HTERT RPE-1 (cell line): Measurements from ENCODE around the gene PDZD7.

ENCODE experiments used
- in situ Hi-C: fragments of 300-500 bp; cut with MboI; formaldehyde crosslinking; loops from 4 replicates; pipeline ENCODE4 v1.14.3; 2020; ENCODE audit warnings: low sequenced_read_pairs

The PDZD7 gene

DNA sequence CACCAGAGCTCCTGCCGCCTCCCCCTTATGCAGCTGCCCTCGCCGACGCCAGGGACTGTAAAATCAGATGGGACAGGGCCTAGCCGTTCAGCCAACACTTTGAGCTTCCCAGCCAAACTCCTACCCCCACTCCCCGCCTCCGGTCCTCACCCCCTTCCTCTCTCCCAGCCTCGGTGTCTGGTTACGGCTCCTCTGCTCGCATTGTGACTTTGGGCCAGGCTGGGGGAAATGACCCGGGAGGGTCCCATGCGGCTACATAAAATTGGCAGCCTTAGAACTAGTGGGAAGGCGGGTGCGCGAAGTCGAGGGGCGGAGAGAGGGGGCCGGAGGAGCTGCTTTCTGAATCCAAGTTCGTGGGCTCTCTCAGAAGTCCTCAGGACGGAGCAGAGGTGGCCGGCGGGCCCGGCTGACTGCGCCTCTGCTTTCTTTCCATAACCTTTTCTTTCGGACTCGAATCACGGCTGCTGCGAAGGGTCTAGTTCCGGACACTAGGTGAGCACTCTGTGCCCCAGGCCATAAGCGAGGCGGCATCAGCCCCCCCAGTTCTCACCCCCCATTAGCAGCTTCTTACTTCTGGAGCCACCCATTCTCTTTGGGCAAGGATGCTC is 30.8 kb upstream of the PDZD7 start, which contains the start of gene KAZALD1:
Gene KAZALD1 (plus strand): TSS at position 366 of the 608 bp plus-strand sequence. CDS start 604 bp downstream, outside the sequence.
- in situ Hi-C loops: no loop called here

DNA sequence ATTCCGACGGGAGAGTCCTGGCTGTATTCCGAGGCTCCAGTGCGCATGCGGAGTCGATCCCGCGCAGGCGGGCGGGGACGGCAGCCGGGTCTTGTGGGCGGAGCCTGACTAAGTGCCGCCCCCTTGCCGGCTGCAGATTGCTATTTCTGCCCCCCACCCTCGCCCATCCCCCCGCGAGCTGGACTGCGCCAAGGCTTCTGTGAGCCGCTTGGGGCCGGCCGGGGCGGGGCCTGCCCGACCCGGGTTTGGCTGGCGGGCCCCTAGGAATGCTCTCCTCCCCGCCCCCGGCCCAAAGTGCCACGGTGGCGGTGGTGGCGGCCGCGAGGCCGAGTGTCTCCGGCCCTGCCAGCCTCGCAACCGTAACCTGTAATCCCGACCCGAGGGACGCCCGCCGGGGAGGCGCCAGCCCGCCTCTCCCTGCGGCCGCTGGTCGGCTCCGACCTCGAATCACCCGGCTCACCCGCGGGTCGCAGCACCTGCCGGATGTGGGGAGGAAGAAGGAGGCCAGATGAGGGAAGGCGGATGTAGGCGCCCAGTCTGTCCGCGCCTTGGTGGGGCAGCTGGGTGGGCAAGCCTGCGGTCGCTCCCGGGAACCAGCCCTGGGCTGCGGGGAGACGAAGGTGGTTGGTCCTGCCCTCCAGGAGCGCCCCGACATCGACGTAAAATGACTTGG is 30.2 kb upstream of the PDZD7 start:
- in situ Hi-C loops: no loop called here

DNA sequence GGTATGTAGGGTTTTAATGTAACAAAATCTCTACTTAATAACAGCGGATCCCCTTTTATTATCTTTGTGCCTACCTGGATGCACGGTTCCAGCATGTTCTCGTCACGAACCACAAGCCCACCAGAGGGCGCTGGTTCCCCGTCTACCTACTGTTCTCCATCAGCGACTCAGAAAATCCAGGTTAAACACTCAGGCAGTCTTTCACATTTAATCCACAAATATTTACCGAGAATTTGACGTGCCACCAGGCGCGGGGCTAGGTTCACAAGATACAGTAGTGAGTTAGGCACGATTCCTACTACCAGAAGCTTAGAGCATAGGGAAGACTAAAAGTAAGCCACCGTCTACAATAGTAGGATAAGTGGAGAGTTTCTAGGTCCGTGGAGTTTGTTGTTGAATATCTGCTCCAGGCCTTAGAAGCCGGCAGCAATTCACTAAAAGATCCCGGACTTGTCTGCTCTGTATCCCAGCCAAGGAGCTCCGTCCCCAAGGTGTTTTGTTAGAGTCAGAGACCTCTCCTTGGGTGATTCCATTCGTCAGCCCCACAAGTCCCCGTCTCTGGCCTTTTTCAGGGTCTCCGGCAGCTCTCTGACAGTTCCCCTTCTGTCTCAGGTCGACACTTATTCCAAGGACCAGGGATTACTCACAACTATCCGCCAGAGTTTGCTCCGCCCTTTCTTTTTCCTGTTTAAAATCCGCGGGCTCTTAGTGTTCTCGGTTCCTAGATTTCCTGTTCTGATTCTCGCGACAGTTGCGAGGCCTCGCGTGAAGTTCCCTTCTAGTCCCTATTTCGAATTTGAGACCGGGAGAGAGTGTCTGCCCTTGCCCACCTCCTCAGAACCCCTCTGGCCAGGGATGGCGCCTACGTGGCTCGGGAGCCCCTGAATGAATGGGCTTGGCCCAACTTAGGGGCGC is 29.4 kb upstream of the PDZD7 start:
- in situ Hi-C loops: no loop called here

DNA sequence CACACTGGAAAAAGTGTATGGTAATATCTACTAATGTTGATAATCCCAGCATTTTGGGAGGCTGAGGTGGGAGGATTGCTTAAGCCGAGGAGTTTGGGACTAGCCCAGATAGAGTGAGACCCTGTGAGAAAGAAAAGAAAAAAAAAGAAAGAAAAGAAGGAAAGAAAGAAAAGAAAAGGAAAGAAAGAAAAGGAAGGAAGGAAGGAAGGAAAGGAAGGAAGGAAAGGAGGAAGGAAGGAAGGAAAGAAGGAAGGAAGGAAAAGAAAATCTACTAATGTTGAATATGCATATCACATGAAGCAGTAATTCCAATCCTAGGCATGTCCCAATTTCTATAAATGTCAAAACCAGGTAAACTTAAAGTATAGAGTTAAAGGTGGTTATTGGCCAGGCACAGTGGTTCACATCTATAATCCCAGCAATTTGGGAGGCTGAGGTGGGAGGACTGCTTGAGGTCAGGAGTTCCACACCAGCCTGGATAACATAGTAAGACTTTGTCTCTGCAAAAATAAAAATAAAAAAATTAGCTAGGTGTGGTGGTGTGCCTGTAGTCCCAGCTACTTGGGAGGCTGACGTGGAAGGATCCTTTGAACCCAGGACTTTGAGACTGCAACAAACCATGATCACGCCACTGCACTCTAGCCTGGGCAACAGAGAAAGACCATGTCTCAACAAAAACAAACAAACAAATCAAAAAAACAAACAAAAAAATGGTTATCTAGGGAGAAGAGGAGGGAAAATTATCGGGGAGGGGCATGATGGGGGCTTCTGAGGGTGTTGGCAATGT is 25.6 kb upstream of the PDZD7 start:
- in situ Hi-C loops: no loop called here

DNA sequence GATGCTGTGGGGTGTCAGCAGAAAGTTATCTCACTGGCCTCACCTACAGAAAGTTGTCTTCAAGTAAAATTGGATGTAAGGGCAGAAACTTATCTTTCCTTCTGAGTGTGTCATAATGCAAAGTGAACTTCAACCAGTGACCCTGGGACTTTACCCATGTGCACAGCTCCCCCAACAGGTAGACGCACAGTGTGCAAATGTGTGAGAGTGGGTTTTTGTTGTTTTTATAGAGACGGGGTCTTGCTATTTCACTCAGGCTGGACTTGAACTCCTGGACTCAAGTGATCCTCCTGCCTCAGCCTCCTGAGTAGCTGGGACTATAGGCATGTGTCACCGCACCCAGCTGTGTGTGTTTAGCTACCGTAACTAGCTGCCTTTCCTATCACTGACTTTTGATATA is 24.5 kb upstream of the PDZD7 start:
- in situ Hi-C loops: no loop called here

DNA sequence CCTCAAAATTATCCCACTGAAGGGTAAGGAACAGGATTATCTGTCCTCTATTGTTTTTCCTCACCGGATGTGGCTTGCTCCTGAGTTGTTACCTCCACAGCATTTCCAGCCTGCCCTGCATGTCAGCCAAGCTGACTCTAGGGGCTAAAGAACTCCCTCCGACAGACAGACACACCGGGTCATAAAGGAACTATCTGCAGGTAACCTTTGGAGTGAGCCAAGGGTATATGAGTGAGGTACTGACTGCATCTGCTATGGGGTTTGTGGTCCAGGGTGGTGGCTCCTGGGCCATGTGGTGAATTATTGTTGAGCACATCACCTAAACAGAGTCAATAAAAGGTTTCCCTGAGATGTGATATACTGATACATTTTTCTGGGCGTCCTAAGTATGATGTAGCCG is 23.9 kb upstream of the PDZD7 start:
- in situ Hi-C loops: no loop called here

DNA sequence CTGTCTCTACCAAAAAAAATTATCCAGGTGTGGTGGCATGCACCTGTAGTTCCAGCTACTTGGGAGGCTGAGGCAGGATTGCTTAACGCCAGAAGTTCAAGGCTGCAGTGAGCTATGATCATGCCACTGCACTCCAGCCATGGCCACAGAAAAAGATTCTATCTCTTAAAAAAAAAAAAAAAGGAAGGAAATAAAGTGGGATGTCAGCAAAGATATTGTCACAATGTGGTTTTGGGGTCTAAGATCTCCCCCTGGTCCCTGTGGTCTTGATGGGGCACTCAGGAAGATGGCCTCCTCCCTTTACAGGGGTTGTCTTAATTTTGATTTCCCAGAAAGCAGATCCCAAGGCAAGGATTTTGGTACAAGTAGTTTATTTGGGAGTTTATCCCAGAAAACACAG is 23.4 kb upstream of the PDZD7 start:
- in situ Hi-C loops: no loop called here

DNA sequence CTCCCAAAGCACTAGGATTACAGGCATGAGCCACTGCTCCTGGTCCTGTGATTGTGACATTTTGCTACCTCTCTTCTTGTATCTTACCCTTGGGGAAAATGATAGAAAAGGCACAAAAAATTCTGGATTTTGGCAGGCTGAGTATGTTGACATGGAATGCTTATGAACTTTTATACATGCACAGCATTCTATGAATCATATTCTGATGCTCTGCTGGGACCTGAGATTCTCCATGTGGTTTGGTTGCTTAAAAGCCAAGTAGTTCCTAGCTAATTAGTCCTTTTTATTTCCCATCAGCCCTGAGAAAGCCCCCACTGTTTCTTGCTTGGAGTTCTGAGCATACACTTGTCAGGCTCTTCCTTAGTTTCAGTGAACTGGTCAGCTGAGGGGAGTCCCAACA is 22.6 kb upstream of the PDZD7 start:
- in situ Hi-C loops: no loop called here

DNA sequence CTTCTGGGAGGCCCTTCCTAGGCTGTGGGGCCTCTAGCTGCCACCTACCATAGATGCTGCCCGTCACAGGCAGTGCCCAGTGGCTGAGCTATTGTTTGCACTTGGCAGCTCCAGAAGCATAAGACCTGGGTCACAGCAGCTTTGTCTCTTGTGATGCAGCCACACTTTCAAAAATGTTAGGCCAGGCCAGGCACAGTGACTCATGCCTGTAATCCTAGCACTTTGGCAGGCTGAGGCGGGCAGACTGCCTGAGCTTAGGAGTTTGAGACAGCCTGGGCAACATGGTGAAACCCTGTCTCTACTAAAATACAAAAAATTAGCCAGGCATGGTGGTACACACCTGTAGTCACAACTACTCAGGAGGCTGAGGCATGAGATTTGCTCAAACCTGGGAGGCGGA is 21.4 kb upstream of the PDZD7 start:
- in situ Hi-C loops: no loop called here

DNA sequence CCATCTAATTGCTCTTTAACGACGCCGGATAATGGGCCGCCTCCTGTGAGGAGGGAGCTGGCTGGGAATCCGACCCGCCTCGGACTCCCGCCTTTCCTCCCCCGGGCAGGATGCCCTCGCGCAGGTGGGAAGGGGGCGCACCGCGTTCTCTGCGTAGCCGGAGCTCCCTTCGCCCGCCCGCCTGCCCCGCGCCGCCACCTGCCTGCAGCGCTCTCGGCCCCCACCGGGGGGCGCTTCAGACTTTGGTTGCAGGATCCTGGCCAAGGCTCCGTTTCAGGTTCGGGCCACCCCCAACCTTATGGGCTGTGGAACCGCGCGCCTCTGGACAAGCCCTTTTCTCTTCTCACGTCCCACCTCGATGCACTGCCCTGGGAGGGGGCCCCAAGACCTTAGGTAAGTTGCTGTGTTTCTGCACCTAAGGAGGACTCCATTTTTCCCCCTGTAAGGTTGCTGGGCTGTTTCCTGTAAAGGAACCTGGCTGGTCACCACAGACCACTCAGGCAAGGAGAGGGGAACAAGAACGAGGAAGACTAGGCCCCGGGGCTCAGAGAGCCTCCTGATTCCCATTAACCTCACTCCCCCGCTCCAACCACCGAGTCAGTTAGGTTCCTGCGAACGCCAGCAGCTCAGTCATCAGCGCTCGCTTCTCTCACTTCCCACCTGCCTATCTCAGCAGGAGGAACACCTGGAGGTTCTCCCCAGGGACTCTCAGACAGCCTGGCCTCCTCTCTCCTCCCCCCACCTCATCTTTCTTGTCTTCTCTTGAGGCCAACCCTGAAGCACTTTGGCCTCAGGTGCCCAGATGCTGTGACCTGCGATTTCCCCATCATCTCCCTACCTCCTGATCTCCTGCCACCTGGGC is 19.5 kb upstream of the PDZD7 start:
- in situ Hi-C loops: no loop called here

DNA sequence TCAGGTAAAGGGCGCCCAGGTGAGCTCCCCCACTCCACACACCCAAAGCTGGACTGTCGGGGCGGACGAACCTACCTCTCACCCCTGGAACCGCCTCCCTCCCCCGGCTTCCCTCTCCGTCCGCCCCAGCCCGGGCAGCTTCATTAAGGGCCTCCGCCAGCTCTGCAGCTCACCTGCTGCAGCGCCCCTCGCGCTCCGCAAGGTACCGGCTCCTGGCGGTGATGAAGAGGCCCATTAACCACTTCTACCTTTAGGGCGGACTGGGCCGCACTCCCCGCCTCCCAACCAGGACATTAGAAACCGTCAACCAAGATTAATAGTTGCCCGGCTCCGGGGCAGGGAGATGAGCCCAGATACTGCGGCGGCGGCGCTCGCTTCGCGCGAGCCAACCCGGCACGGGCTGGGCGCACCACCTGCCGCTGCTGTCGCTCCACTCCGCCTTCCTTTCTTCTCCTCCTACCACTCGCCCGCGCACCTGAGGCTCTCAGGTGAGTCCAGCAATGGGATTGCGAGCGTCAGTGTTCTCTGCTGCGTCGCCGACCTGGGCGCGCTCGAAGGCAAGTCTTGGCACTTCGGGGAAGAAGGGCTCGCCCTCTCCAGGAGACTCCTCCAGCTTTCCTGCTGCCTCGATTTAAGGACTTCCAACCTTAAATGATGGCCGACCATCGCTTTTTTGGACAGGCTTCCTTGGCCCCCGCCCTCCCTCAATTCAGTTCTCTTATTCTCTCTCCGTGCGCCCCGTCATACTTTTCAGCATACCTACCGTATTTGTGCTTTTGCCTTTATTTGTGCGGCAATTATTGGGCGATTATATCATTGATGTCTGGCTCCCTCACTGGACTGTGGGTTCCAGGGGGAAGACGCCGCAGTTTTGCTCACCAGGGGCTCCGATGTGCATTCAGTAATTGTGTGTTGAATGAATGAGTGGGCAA is 17.3 kb upstream of the PDZD7 start:
- in situ Hi-C loops: no loop called here

DNA sequence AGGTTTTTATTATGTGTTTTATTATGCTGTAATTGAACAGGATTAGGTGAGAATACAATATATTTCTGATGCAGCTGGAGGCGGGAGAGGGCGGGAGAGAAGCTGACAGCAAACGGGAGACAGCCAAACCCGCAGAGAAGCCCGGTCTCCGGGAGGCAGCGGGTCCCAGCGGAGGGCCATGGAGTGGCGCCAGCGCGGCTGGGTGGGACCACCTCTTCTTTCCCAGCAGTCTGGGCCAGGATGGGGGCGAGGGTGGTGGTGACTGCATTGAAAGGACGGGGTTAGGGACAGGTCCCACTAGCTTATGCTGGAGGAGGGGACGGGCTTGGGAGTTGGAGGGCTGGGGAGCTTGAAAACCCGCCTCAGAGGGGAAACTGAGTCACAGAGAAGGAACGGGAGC is 16.3 kb upstream of the PDZD7 start:
- in situ Hi-C loops: no loop called here

DNA sequence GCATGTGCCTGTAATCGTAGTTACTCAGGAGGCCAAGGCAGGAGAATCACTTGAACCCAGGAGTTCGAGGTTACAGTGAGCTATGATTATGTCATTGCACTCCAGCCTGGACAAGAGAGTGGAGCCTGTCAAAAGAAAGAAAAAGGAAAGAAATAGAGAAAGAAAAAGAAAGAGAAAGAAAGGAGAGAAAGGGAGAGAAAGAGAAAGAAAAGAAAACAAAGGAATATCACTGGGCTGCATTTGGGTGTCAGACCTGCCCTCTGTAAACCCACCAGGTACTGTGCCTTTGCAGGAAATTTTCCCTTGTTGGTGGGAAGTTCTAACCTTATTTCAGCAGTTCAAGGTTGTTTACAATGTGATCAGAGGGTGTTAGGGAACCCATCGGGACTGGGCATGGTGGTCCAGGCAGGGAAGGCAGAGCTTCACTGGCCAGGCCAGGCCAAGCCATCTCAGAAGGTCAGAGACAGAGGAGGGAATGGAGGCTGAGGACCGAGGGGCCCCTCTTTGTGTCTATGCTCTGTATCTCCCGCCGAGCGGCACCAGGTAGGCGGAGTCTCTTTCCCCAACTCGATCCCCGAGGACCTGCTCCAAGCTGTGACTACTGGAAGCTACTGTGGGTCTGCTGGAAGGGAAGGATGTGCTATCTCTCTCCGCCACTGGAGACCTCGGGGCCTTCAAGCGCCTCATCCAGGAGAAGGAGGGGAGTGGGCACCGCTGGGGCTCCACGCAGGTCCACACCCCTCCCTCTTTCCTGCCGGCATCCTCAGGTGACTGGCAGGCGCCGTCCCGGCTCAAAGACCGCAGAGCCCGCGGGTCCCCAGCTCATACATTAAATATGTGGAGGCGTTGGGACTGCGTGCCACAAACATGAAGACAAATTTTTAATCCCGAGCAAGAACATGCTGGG is 15.7 kb upstream of the PDZD7 start:
- in situ Hi-C loops: no loop called here

DNA sequence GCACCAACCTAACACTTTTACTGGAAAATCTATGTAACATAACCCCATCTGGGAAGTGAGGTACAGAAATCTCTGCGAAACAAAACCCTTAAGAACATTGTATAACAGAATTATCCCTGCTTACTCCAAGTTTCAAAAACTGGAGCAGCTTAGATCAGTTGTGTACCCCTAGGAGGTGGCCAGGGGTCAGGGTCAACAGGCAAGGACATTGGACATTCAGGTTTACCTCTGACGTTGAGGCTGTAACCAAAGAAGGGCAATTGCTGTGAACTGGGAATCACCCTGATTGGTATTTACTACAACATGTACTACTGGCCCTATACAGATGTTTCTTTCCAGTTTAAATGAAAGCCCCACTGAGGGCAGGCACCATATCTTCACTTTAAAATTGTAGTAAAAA is 13.2 kb upstream of the PDZD7 start:
- in situ Hi-C loops: no loop called here

DNA sequence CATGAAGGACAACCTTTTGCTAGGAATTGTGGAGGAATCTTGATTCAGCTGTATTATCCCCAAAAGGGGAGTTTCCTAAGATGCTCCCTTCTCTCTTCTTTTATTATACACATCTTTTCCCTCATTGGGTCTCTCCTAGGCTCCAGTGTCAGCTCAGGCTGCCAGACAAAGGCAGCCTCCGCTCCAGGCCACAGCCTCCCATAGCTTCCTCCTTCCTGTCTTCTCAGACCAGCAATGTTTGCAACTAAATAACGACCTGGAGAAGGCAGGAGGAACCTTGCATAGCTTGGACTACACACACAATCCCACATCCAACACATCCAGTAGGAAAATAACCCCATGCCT is 12.4 kb upstream of the PDZD7 start:
- in situ Hi-C loops: no loop called here

DNA sequence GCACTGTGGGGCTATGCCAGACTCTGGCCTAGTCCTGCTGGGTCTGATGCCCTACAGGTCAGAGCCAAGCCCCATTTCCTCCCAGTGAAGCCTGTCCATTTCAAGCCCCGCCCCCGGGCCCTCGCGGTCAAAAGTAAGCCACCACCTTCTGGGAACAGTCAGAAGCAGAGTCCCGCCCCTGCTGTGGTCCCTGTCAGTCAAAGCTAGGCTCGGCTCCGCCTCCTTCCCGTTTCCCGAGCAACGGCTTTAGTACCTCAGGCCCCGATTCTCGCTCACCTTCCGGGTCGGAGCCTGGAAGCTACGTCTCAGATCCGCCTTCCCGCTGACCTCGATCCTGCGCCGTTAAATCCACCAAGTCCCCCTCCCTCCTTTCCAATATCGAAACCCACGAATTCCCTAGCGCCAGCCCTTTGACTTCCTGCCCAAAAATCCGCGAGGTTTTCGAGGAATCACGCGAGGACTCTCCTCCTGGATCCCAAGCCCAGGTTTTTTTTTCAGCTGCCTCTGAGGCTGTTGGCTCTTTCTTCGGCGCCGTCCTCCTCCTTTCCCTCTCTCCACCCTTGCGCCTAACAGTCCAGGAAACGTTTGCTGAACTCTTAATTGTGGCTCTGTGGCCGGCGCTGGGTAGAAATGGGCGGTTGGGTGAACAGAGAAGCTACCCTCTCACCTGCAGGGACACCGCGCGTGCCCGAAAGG is 11.9 kb upstream of the PDZD7 start:
- in situ Hi-C loops: no loop called here

DNA sequence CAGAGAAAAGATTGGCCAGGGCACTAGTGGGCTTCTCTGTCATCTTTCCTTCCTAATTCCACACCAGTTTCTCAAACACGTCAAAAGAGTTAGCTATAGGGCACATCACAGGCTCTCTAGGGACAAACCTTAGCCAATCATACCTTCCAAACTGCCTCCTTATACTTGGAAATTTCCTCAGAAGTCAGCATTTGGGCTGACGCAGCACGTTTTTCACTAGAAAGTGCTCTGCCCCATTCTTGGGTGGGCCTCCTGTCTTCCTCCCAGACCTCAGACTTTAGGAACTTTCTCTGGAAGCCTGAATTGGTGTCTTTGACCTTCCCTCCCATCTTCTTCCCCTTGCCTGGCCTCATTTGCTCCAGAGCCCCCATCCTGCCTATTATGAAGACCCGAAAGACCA is 11.2 kb upstream of the PDZD7 start:
- in situ Hi-C loops: no loop called here
